HCT116 (cell line): ENCODE results near the gene IQCB1.

Source experiments
- YY1 ChIP-seq: IDR thresholded peaks from 2 replicates; pipeline ENCODE4 v1.6.1; 2011; ENCODE audit warnings: low read length, low read depth, moderate library complexity, mild to moderate bottlenecking; ENCODE audit not compliant: insufficient replicate concordance; ENCODE audit errors: extremely low read depth
- TF ChIP-seq, protein P1 (sequence below), 3 experiments: fragments of 200-600 bp in 1 of 3; sonication (generic) in 1 of 3; IDR thresholded peaks in 2 of 3; conservative IDR thresholded peaks in 1 of 3; 2 replicates each; pipeline ENCODE4 v1.5.1; 2012 to 2017; ENCODE audit warnings: low read depth in 2 of 3, low read length in 2 of 3, antibody characterized with exemption in 1 of 3, borderline replicate concordance in 1 of 3, control low read depth in 1 of 3, mild to moderate bottlenecking in 1 of 3, mixed read lengths in 1 of 3, mixed run types in 1 of 3, moderate library complexity in 1 of 3; ENCODE audit not compliant: insufficient read depth in 1 of 3

DNA sequence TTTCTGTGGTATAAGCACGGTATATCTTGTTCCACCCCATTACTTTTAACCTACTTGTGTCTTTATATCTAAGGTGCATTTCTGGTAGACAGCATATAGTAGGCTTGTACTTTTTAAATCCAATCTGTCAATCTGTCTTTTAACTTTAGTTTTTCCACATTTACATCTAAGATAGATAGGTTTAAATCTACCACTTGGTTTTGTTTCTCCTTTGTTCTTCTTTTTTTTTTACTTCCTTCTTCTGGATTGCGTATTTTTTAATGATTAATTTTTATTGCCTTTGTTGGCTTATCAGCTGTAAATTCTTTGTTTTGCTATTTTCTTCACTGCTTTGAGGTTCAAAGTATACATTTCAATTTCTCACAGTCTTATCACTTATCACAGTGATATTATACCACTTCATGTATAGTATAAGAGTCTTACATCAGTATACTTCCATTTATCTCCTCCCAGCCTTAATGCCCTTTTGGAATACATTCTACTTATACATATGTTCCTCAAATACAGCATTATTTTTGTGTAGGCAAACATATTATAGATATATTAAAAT, 31.0 kb downstream of the IQCB1 start:
- no peak for TF ChIP-seq YY1
- TF ChIP-seq, protein P1, sequence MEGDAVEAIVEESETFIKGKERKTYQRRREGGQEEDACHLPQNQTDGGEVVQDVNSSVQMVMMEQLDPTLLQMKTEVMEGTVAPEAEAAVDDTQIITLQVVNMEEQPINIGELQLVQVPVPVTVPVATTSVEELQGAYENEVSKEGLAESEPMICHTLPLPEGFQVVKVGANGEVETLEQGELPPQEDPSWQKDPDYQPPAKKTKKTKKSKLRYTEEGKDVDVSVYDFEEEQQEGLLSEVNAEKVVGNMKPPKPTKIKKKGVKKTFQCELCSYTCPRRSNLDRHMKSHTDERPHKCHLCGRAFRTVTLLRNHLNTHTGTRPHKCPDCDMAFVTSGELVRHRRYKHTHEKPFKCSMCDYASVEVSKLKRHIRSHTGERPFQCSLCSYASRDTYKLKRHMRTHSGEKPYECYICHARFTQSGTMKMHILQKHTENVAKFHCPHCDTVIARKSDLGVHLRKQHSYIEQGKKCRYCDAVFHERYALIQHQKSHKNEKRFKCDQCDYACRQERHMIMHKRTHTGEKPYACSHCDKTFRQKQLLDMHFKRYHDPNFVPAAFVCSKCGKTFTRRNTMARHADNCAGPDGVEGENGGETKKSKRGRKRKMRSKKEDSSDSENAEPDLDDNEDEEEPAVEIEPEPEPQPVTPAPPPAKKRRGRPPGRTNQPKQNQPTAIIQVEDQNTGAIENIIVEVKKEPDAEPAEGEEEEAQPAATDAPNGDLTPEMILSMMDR (IDR thresholded peaks at IDR 0.05 in 2 of 3, conservative IDR thresholded peaks at IDR 0.05 in 1 of 3; ENCODE audit: borderline replicate concordance in 1 of 3, insufficient read depth in 1 of 3, low read depth in 2 of 3, low read length in 2 of 3), result no peak
